Placental epithelial cell (primary cell): ENCODE data around the gene RBFA. TPM values are rescaled to one million over a fixed set of nuclear protein-coding genes. Genes with fewer than 3 reads are reported as not detected.

Experiments used
- total RNA-seq: library from RNA; depleted of rRNA; stranded (reverse); fragments of >200 nt; gene quantifications from 2 replicates; pipeline ENCODE4 v1.2.3, GENCODE V29; 2012

Gene RBFA, protein sequence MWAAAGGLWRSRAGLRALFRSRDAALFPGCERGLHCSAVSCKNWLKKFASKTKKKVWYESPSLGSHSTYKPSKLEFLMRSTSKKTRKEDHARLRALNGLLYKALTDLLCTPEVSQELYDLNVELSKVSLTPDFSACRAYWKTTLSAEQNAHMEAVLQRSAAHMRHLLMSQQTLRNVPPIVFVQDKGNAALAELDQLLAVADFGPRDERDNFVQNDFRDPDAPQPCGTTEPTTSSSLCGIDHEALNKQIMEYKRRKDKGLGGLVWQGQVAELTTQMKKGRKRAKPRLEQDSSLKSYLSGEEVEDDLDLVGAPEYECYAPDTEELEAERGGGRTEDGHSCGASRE
- total RNA-seq = 25.5 and 30.9 TPM in 2 replicates

DNA sequence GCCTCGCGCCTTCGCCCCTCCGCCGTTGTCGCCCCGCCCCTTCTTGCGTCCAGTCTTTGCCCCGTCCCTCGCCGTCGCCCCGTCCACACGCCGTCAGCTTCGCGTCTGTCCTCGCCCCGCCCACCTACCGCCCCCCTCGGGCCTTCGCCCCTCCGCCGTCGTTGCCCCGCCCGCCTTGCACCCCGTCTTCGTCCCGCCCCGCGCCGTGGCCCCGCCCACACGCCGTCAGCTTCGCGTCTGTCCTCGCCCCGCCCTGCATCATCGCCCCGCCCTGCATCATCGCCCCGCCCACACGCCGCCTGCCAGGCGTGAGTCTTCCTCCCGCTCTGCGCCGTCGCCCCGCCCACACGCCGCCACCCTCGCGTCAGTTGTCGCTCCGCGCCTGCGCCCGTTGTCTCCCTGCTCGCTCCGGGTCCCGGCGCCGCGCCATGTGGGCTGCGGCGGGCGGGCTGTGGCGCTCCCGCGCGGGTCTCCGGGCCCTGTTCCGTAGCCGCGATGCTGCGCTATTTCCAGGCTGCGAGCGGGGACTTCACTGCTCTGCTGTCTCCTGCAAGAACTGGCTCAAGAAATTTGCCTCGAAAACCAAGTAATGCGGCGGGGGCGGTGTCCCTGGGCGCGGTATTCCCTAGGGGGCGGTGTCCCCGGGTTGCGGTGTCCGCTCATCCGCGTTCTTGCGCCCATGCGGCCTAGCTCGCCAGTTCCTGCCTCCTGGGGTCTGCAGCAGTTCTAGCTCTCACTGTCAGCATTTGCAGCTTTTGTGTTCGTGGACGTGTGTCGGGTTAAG is at the start of gene RBFA:
Gene RBFA, plus strand, starts transcription at position 367 of the 784 bp plus-strand sequence. Its CDS starts 62 bp downstream, at position 429.

DNA sequence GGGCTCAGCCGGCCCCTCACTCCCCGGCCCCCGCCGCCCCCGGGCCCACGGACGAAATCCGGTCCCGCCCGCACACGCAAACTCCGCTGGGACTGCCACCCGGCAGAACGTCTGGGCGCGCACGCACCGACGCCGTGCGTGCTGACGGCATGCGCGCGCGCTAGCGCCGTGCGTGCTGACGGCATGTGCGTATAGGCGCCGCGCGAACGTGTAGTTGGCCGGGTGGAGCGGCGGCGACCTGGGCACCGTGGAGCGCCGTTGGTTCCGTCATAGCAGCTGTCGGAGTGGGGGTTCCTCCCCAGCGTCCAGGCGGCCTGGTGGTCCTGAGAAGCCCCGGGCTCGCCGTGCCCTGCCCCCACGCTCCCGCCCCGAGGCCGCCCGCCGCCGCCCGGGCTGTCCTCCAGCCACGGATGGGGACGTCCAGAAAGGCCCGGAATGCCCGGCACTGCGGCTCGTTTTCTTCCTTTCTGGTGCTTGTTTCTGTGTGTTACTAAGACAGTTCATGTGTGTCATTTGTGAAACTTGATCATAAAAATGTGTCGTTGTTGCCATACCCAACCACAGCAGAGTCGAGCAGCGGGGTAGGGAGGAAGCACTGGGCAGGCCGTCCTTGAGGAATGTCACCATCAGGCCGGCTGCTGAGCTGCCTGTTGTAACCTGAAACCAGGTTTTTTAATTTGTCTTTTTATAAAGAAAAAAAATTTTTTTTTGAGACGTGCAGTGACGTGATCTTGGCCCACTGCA is 45.6 kb upstream of the RBFA start, which contains the start of gene TXNL4A:
Gene TXNL4A, minus strand, starts transcription at position 113 of the 744 bp plus-strand sequence. CDS start 171 bp downstream, outside the sequence.

Other genes starting within 250 kb of the RBFA start
- gene KCNG2, start 236.5 kb upstream of the RBFA start, total RNA-seq = not detected in 2 replicates
- 39.7 and 51.9 TPM in 2 replicates for gene SLC66A2, start 82.8 kb upstream of the RBFA start, total RNA-seq
- gene HSBP1L1, start 69.8 kb upstream of the RBFA start, total RNA-seq = 20.8 and 27.8 TPM in 2 replicates
- gene TXNL4A, start 45.9 kb upstream of the RBFA start, total RNA-seq = 16.1 and 41.6 TPM in 2 replicates
- 19.2 and 30.0 TPM in 2 replicates for gene ADNP2, start 74.8 kb downstream of the RBFA start, total RNA-seq
- gene PARD6G, start 213.1 kb downstream of the RBFA start, total RNA-seq = 1.3 and 2.7 TPM in 2 replicates